Upper lobe of left lung (tissue), 6 donors: Measurements from ENCODE around the gene KSR2. TPM values are rescaled to one million over a fixed set of nuclear protein-coding genes. Genes with fewer than 3 reads are reported as not detected.
"Not testable (repeated sequence)": the region's sequence is repeated elsewhere in the genome, so short reads cannot be mapped to it uniquely, and the experiment has no call there.

ENCODE experiments used
- ATAC-seq, 2 donors: fragments of 200-7000 bp; cut with Tn5 transposase; one replicate each; pipeline ENCODE4 v1.9.1; 2022; ENCODE audit warnings: mild to moderate bottlenecking in 2 of 2, moderate library complexity in 2 of 2; ENCODE audit not compliant: low FRiP score in 2 of 2
- DNase-seq, 2 donors: peaks; one replicate each; pipeline ENCODE4 v3.0.0-alpha.2; 2019 to 2020
- H3K27ac ChIP-seq, 4 donors: fragments of 200-600 bp; sonication (generic); one replicate each; pipeline ENCODE4 v1.5.1; 2016 to 2019
- H3K27me3 ChIP-seq, 4 donors: fragments of 200-600 bp; sonication (generic); one replicate each; pipeline ENCODE4 v1.5.1; 2017 to 2019
- H3K36me3 ChIP-seq, 4 donors: fragments of 200-600 bp; sonication (generic); one replicate each; pipeline ENCODE4 v1.5.1; 2016 to 2019
- H3K4me1 ChIP-seq, 4 donors: fragments of 200-600 bp; sonication (generic); one replicate each; pipeline ENCODE4 v1.5.1; 2018 to 2019
- H3K4me3 ChIP-seq, 4 donors: fragments of 200-600 bp; sonication (generic); one replicate each; pipeline ENCODE4 v1.5.1; 2017 to 2019; ENCODE audit warnings: mild to moderate bottlenecking in 2 of 4, moderate library complexity in 1 of 4
- H3K9me3 ChIP-seq, 4 donors: fragments of 200-600 bp; sonication (generic); one replicate each; pipeline ENCODE4 v1.5.1; 2018 to 2019
- CTCF ChIP-seq, 6 experiments: fragments of 450-650 bp in 4 of 6; fragments of 200-600 bp in 2 of 6; sonication (generic) in 2 of 6; IDR thresholded peaks; one replicate each; pipeline ENCODE4 v1.5.1; 2016 to 2019; ENCODE audit warnings: antibody characterized with exemption in 6 of 6
- EP300 ChIP-seq, 4 donors: sonication (generic); formaldehyde crosslinking; IDR thresholded peaks; one replicate each; pipeline ENCODE4 v1.5.1; 2017; ENCODE audit warnings: antibody characterized with exemption in 4 of 4, control low read depth in 2 of 4
- POLR2A ChIP-seq, 4 donors: fragments of 450-650 bp; IDR thresholded peaks; one replicate each; pipeline ENCODE4 v1.5.1; 2016 to 2017; ENCODE audit warnings: antibody characterized with exemption in 4 of 4, mild to moderate bottlenecking in 2 of 4
- POLR2AphosphoS5 ChIP-seq, 2 donors: sonication (generic); formaldehyde crosslinking; IDR thresholded peaks; one replicate each; pipeline ENCODE4 v1.5.1; 2017; ENCODE audit warnings: antibody characterized with exemption in 2 of 2
- WGBS, 2 donors: methylation state at CpG; one replicate each; pipeline ENCODE4 v1.1.5; 2017 to 2018; 5-methylcytosine and 5-hydroxymethylcytosine counted together
- total RNA-seq, 6 donors: library from RNA; depleted of rRNA in 4 of 6; stranded (reverse); fragments of >200 nt in 4 of 6; gene quantifications; one replicate each; pipeline versions ENCODE4 v1.1.0 to v1.2.1, GENCODE V29; 2016 to 2021
- donor health status: DM: no; HTN: no; CAD: no; lungs with moderate emphysema.
- donor health status: DM: no; HTN: yes; CAD: no; lungs with severe emphysema.

KSR2 gene
- total RNA-seq, 6 donors from 2014 or later = 0.30 to 3.2 (median 0.85) TPM

GRCh38 chr12:117761528-117762100 lies 207.2 kb downstream of the KSR2 start:
- TF ChIP-seq EP300 (IDR thresholded peaks at IDR 0.05) = no peak
- TF ChIP-seq POLR2A (IDR thresholded peaks at IDR 0.05) = no peak
- no peak for TF ChIP-seq POLR2AphosphoS5 (IDR thresholded peaks at IDR 0.05)
- no peak for TF ChIP-seq CTCF (IDR thresholded peaks at IDR 0.05)
- no peaks in the 10 kb centered on the region for H3K27me3 ChIP-seq
- DNase-seq (no peak), ATAC-seq (no peak)
- no peaks in the 10 kb centered on the region for H3K36me3 ChIP-seq
- H3K27ac ChIP-seq = no peak overlapping the region
- peaks cover 0 to 7% (median 3%) of the 10 kb centered on the region in 4 donors for H3K9me3 ChIP-seq
- H3K4me1 ChIP-seq = no peaks in the 10 kb centered on the region
- 95 to 96% methylated on average over 3 of the region's 3 CpGs for WGBS, 2 donors
- H3K4me3 ChIP-seq = no peak overlapping the region

- Histone ChIP-seq H3K4me3 (no peak overlapping the region), H3K9me3 (peaks cover 0 to 5% (median 1%) of the 10 kb centered on the region in 4 donors), H3K4me1 (no peaks in the 10 kb centered on the region), H3K27me3 (no peaks in the 10 kb centered on the region), H3K27ac (no peak overlapping the region), H3K36me3 (no peaks in the 10 kb centered on the region)
- ATAC-seq (no peak), DNase-seq (peak in 1 of 2 donors; percentile 72)
- TF ChIP-seq POLR2AphosphoS5 (IDR thresholded peaks at IDR 0.05) = no peak
- no peak for TF ChIP-seq POLR2A (IDR thresholded peaks at IDR 0.05)
- TF ChIP-seq EP300 (IDR thresholded peaks at IDR 0.05) = no peak
- TF ChIP-seq CTCF (IDR thresholded peaks at IDR 0.05) = no peak
- 95 to 96% methylated on average over 20 to 38 of the region's 39 CpGs for whole genome bisulfite sequencing, 2 donors
Observed at GRCh38 chr12:117760990-117761389, 207.8 kb downstream of the KSR2 start.

- TF ChIP-seq EP300 (IDR thresholded peaks at IDR 0.05) = no peak
- no peak for TF ChIP-seq POLR2A (IDR thresholded peaks at IDR 0.05)
- no peak for TF ChIP-seq POLR2AphosphoS5 (IDR thresholded peaks at IDR 0.05)
- H3K4me3 ChIP-seq = no peak overlapping the region
- H3K27ac ChIP-seq = no peak overlapping the region
- 96 to 100% methylated on average over 2 of the region's 2 CpGs for whole genome bisulfite sequencing, 2 donors
- H3K36me3 ChIP-seq = no peaks in the 10 kb centered on the region
- peaks cover 0 to 3% (median 0%) of the 10 kb centered on the region in 4 donors for H3K9me3 ChIP-seq
- H3K4me1 ChIP-seq = no peaks in the 10 kb centered on the region
- no peaks in the 10 kb centered on the region for H3K27me3 ChIP-seq
- DNase-seq (no peak), ATAC-seq (no peak)
Observed at GRCh38 chr12:117750657-117751056, 218.1 kb downstream of the KSR2 start.

- H3K27me3 ChIP-seq = no peaks in the 10 kb centered on the region
- H3K9me3 ChIP-seq = peaks cover 0 to 3% (median 0%) of the 10 kb centered on the region in 4 donors
- H3K4me1 ChIP-seq = no peaks in the 10 kb centered on the region
- 79 to 83% methylated on average over 3 of the region's 3 CpGs for WGBS, 2 donors
- ATAC-seq = no peak
- no peak overlapping the region for H3K27ac ChIP-seq
- DNase-seq = no peak
- H3K36me3 ChIP-seq = no peaks in the 10 kb centered on the region
- no peak overlapping the region for H3K4me3 ChIP-seq
- TF ChIP-seq EP300 (IDR thresholded peaks at IDR 0.05) (no peak), POLR2A (IDR thresholded peaks at IDR 0.05) (no peak), CTCF (IDR thresholded peaks at IDR 0.05) (no peak), POLR2AphosphoS5 (IDR thresholded peaks at IDR 0.05) (no peak)
Observed at GRCh38 chr12:117749431-117749830, 219.4 kb downstream of the KSR2 start.

DNA sequence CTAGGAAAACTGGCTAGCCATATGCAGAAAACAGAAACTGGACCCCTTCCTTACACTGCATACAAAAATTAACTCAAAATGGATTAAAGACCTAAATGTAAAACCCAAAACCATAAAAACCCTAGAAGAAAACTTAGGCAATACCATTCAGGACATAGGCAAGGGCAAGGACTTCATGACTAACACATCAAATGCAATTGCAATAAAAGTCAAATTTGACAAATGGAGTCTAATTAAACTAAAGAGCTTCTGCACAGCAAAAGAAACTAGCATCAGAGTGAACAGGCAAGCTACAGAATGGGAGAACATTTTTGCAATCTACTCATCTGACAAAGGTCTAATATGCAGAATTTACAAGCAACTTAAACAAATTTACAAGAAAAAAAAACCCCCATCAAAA lies 222.4 kb downstream of the KSR2 start:
- not testable (repeated sequence) for H3K9me3 ChIP-seq, ATAC-seq, H3K4me3 ChIP-seq, DNase-seq, H3K36me3 ChIP-seq, H3K4me1 ChIP-seq, H3K27me3 ChIP-seq, H3K27ac ChIP-seq

DNA sequence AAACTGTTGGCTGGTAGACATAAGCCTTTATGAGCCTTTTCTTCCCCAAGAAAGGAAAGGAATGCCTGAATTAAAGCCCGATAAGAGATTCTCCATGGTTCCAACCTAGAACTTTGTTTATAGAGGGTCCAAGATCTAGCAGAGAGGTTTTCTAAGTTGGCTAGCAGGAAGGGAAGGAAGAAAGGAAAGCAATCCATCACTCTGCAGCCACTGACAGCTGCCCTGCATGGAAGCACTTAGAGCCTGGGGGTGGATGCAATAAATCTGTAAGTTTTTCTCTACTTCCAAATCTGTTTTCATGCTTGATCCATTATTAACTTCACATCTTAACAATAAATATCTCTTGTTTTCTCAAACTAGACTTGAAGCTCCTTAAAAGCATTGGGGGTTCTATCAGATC lies 224.4 kb downstream of the KSR2 start:
- Histone ChIP-seq H3K4me1 (no peaks in the 10 kb centered on the region), H3K9me3 (no peaks in the 10 kb centered on the region), H3K27me3 (no peaks in the 10 kb centered on the region), H3K4me3 (no peak overlapping the region), H3K36me3 (no peaks in the 10 kb centered on the region), H3K27ac (no peak overlapping the region)
- no peak for ATAC-seq
- DNase-seq = no peak
- TF ChIP-seq POLR2A (IDR thresholded peaks at IDR 0.05) (no peak), POLR2AphosphoS5 (IDR thresholded peaks at IDR 0.05) (no peak), CTCF (IDR thresholded peaks at IDR 0.05) (no peak), EP300 (IDR thresholded peaks at IDR 0.05) (no peak)
- WGBS, 2 donors = 68 to 72% methylated on average over 1 of the region's 1 CpG
